Ascending aorta (tissue), 2 donors: Measurements from ENCODE around the gene MXI1. TPM values are rescaled to one million over a fixed set of nuclear protein-coding genes. Genes with fewer than 3 reads are reported as not detected.
A peak's percentile ranks its signal among the peaks of the same experiment; 100 is the strongest.

Experiments used
- DNase-seq, 2 donors: peaks; one replicate each; pipeline ENCODE4 v3.0.0-alpha.2; 2019; ENCODE audit warnings: low spot score in 2 of 2
- H3K27ac ChIP-seq, 2 donors: fragments of 200-600 bp; sonication (generic); one replicate each; pipeline ENCODE4 v1.5.1; 2016 to 2017; ENCODE audit warnings: mild to moderate bottlenecking in 1 of 2
- H3K27me3 ChIP-seq: fragments of 200-600 bp; sonication (generic); one replicate; pipeline ENCODE4 v1.5.1; 2017
- H3K36me3 ChIP-seq, 2 donors: fragments of 200-600 bp; sonication (generic); one replicate each; pipeline ENCODE4 v1.5.1; 2016
- H3K4me1 ChIP-seq, 2 donors: fragments of 200-600 bp; sonication (generic); one replicate each; pipeline ENCODE4 v1.5.1; 2016 to 2017; ENCODE audit warnings: mild to moderate bottlenecking in 1 of 2
- H3K4me3 ChIP-seq, 2 donors: fragments of 200-600 bp; sonication (generic); one replicate each; pipeline ENCODE4 v1.5.1; 2016 to 2017; ENCODE audit warnings: mild to moderate bottlenecking in 1 of 2
- H3K9me3 ChIP-seq, 2 donors: fragments of 200-600 bp; sonication (generic); one replicate each; pipeline ENCODE4 v1.5.1; 2016
- CTCF ChIP-seq, 3 experiments: fragments of 200-600 bp in 2 of 3; fragments of 450-650 bp in 1 of 3; sonication (generic) in 2 of 3; IDR thresholded peaks; one replicate each; pipeline ENCODE4 v1.5.1; 2016 to 2019; ENCODE audit warnings: antibody characterized with exemption in 3 of 3, mild to moderate bottlenecking in 1 of 3, moderate library complexity in 1 of 3
- intact Hi-C: fragments of 100-400 bp; cut with DNase I; formaldehyde crosslinking; loops from one replicate; pipeline ENCODE4 v1.15.1; 2023
- total RNA-seq: library from RNA; depleted of rRNA; stranded (reverse); fragments of >200 nt; gene quantifications from one replicate; pipeline ENCODE4 v1.1.0, GENCODE V29; 2016

Gene MXI1
- total RNA-seq, 1 donor from 2014 or later: 95.0 TPM

DNA sequence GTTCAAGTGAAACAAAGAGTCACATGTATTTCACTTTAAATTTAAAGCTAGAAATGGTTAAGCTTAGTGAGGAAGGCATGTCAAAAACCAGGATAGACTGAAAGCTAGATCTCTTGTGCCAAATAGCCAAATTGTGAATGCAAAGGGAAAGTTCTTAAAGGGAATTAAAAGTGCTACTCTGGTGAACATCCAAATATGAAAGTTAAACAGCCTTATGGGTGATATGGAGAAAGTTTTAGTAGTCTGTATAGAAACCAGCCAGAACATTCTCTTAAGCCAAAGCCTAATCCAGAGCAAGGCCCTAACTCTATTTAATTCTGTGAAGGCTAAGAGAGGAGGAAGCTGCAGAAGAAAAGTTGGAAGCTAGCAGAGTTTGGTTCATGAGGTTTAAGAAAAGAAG, 47.1 kb downstream of the MXI1 start:
- no peak for DNase-seq
- H3K36me3 ChIP-seq: peaks cover 2 to 7% of the 10 kb centered on the region in 2 donors
- H3K4me1 ChIP-seq: peaks cover 2 to 26% of the 10 kb centered on the region in 2 donors
- H3K27me3 ChIP-seq: no peaks in the 10 kb centered on the region
- peak overlapping the region in 1 of 2 donors; percentile 19 for H3K27ac ChIP-seq
- intact Hi-C loops: no loop called here
- H3K4me3 ChIP-seq: no peak overlapping the region
- TF ChIP-seq CTCF (IDR thresholded peaks at IDR 0.05): no peak
- no peaks in the 10 kb centered on the region for H3K9me3 ChIP-seq

DNA sequence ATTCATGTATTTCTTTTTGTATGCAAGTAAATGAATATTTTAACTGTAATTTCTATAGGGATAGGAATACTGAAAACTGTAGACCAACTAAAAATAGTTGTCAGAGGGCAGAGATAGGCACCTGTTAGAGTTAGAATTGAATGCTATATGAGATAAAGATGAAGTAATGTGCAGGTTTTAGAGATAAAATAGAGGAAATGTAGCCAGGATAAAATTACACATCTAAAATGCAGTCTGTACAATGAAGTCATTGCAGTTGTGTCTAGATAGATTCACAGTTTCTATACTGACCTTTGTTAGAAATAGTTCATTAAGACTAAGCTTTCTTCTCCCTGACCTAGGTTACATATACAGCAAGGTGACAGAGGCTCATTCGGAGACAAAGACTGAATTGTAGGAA, 51.1 kb downstream of the MXI1 start:
- Histone ChIP-seq H3K9me3 (no peaks in the 10 kb centered on the region), H3K27me3 (no peaks in the 10 kb centered on the region), H3K36me3 (peaks cover 2 to 7% of the 10 kb centered on the region in 2 donors), H3K27ac (peak overlapping the region in 1 of 2 donors; percentile 84), H3K4me1 (peaks cover 4 to 40% of the 10 kb centered on the region in 2 donors), H3K4me3 (no peak overlapping the region)
- intact Hi-C loops: no loop called here
- DNase-seq: no peak
- TF ChIP-seq CTCF (IDR thresholded peaks at IDR 0.05): no peak

DNA sequence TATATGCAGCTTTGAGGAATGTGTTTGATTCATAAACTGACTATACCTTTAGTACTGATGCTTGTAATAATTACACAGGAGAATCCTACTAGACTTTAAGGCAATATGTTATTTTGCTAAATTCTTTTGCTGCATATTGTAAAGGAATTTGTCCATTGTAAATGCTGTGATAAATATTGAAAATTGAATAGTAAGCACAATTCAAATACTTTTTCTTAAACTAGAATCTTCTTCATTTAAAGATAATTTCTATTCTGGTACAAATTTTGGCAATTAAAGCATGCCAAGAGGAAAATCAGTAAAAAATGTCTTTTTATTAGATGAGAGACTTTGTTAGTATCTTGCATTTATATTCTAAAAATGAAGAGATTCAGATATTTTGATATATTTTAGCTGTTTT, 51.9 kb downstream of the MXI1 start:
- H3K4me1 ChIP-seq: peaks cover 4 to 45% of the 10 kb centered on the region in 2 donors
- intact Hi-C loops: no loop called here
- peaks cover 2 to 7% of the 10 kb centered on the region in 2 donors for H3K36me3 ChIP-seq
- peak overlapping the region in 1 of 2 donors; percentile 84 for H3K27ac ChIP-seq
- no peak for DNase-seq
- TF ChIP-seq CTCF (IDR thresholded peaks at IDR 0.05): no peak
- H3K4me3 ChIP-seq: no peak overlapping the region
- H3K9me3 ChIP-seq: no peaks in the 10 kb centered on the region
- no peaks in the 10 kb centered on the region for H3K27me3 ChIP-seq

DNA sequence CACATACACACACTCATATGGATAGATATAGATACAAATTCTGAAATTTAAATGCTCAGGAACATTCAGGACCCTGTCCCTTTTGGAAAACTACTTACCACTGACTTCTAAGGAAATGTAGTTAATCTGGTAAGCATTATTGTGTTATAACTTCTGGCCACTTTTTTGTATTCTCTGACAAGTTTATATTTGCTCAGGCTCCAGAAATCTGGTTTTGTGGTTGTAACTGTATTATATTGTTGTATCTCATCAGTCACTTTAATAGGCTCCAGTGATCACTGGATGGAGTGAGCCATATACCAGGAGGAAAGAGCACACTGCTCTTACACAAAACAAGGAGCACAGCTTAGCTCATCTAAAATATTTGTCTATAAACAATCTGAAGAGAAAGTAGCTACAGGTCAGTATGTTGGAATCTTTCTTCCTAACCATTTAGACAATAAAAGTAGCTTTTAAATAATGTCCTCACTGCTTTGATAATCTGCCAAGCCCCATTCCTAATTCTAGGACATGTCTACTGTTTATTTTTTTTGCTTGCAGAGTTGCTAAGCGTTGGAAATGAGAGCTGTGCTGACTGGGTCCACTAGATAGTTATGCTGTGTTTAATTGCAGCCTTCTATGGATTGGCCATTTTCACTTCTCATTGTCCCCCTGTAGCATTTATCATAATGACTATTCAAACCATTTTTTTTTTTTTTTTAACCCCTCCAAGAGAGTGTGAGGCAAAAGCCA, 53.5 kb downstream of the MXI1 start:
- Histone ChIP-seq H3K9me3 (no peaks in the 10 kb centered on the region), H3K4me3 (no peak overlapping the region), H3K36me3 (peaks cover 2% of the 10 kb centered on the region in 2 donors), H3K4me1 (peaks cover 8 to 61% of the 10 kb centered on the region in 2 donors), H3K27me3 (no peaks in the 10 kb centered on the region), H3K27ac (peak overlapping the region; percentile 84 to 90)
- no peak for TF ChIP-seq CTCF (IDR thresholded peaks at IDR 0.05)
- intact Hi-C loops: loop anchor here (5.0 kb wide), 2 partner anchors 34 to 369 kb away; no protein-coding TSS in a partner anchor
- DNase-seq: no peak

DNA sequence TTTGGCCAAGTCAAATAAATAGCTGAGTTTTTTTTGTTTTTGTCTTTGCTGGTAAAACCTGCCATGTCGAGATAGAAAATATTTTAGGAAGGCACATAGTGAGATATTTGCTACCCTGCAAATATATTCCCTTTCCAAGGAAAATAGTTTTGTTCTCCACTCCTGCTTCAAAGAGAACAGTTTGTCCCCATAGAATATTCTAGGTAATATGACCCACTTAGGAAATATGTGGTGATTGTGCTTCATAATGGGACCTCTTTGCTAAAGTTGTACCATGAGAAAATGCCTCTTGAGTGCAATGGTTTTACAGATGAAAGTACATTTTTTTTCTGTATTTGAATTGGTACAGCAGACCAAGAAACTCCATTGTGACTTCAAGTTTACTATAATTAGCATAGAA, 55.8 kb downstream of the MXI1 start:
- H3K4me3 ChIP-seq: peak overlapping the region in 1 of 2 donors; percentile 29
- no peak for DNase-seq
- intact Hi-C loops: loop anchor here (5.0 kb wide), 2 partner anchors 36 to 371 kb away; no protein-coding TSS in a partner anchor
- no peaks in the 10 kb centered on the region for H3K36me3 ChIP-seq
- H3K27ac ChIP-seq: peak overlapping the region; percentile 84 to 90
- peaks cover 10 to 77% of the 10 kb centered on the region in 2 donors for H3K4me1 ChIP-seq
- TF ChIP-seq CTCF (IDR thresholded peaks at IDR 0.05): no peak
- H3K27me3 ChIP-seq: no peaks in the 10 kb centered on the region
- H3K9me3 ChIP-seq: no peaks in the 10 kb centered on the region
